Measurements from ENCODE around the gene AQP2. TPM values are rescaled to one million over a fixed set of nuclear protein-coding genes. Genes with fewer than 3 reads are reported as not detected.

The AQP2 gene
- total RNA-seq, 4 donors from 2014 or later, result not detected

GRCh38 chr12:49974677-49975317, 24.3 kb downstream of the AQP2 start:
- Histone ChIP-seq H3K4me1 (no peaks in the 10 kb centered on the region), H3K27ac (no peak overlapping the region), H3K9me3 (no peaks in the 10 kb centered on the region), H3K27me3 (no peaks in the 10 kb centered on the region), H3K36me3 (no peaks in the 10 kb centered on the region), H3K4me3 (no peak overlapping the region)
- intact Hi-C loops (cut with DNase I; ENCODE audit: low total_unique reads), result no loop called here
- TF ChIP-seq CTCF (IDR thresholded peaks at IDR 0.05) (no peak), POLR2A (IDR thresholded peaks at IDR 0.05) (no peak)
- no peak for DNase-seq

GRCh38 chr12:49975318-49975761, 24.8 kb downstream of the AQP2 start:
- Histone ChIP-seq H3K4me3 (no peak overlapping the region), H3K36me3 (no peaks in the 10 kb centered on the region), H3K27ac (no peak overlapping the region), H3K9me3 (no peaks in the 10 kb centered on the region), H3K4me1 (no peaks in the 10 kb centered on the region), H3K27me3 (no peaks in the 10 kb centered on the region)
- intact Hi-C loops (cut with DNase I; ENCODE audit: low total_unique reads), result no loop called here
- TF ChIP-seq CTCF (IDR thresholded peaks at IDR 0.05), result no peak
- no peak for TF ChIP-seq POLR2A (IDR thresholded peaks at IDR 0.05)
- no peak for DNase-seq

DNA sequence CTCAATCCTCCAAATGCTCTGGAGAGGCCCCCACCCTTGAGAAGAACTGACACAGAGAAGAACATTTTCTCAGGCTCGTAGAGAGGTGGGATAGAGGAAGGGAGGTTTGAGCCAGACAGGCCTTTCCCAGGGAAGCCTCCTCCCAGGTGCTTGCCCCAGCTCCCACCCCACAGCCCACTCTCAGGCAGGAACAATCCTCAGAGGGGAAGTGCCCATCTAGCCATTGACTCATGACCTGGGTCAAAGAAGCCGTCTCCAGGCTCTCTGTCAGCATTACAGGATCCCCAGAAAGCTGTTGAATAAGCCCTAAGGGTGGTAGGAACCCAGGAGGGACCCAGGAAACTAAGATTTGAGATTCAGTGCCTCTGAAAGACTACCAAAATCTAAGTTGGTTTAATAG, 26.0 kb downstream of the AQP2 start:
- no peak overlapping the region for H3K27ac ChIP-seq
- H3K4me1 ChIP-seq, result no peaks in the 10 kb centered on the region
- no peak for TF ChIP-seq POLR2A (IDR thresholded peaks at IDR 0.05)
- no peak for TF ChIP-seq CTCF (IDR thresholded peaks at IDR 0.05)
- no peak overlapping the region for H3K4me3 ChIP-seq
- H3K27me3 ChIP-seq, result no peaks in the 10 kb centered on the region
- intact Hi-C loops (cut with DNase I; ENCODE audit: low total_unique reads), result no loop called here
- DNase-seq, result no peak
- no peaks in the 10 kb centered on the region for H3K9me3 ChIP-seq
- no peaks in the 10 kb centered on the region for H3K36me3 ChIP-seq

- no peak for TF ChIP-seq CTCF (IDR thresholded peaks at IDR 0.05)
- no peak for TF ChIP-seq POLR2A (IDR thresholded peaks at IDR 0.05)
- no peaks in the 10 kb centered on the region for H3K36me3 ChIP-seq
- no peaks in the 10 kb centered on the region for H3K4me1 ChIP-seq
- DNase-seq, result no peak
- no peaks in the 10 kb centered on the region for H3K9me3 ChIP-seq
- no peaks in the 10 kb centered on the region for H3K27me3 ChIP-seq
- no peak overlapping the region for H3K27ac ChIP-seq
- H3K4me3 ChIP-seq, result no peak overlapping the region
- intact Hi-C loops (cut with DNase I; ENCODE audit: low total_unique reads), result no loop called here
These were observed 27.6 kb downstream of the AQP2 start for GRCh38 chr12:49978125-49978524.

- H3K4me3 ChIP-seq, result no peak overlapping the region
- no peaks in the 10 kb centered on the region for H3K27me3 ChIP-seq
- no peak for TF ChIP-seq POLR2A (IDR thresholded peaks at IDR 0.05)
- no peak for TF ChIP-seq CTCF (IDR thresholded peaks at IDR 0.05)
- no peaks in the 10 kb centered on the region for H3K36me3 ChIP-seq
- no peak overlapping the region for H3K27ac ChIP-seq
- no peaks in the 10 kb centered on the region for H3K4me1 ChIP-seq
- DNase-seq, result no peak
- intact Hi-C loops (cut with DNase I; ENCODE audit: low total_unique reads), result no loop called here
- no peaks in the 10 kb centered on the region for H3K9me3 ChIP-seq
These were observed 28.6 kb downstream of the AQP2 start for GRCh38 chr12:49979016-49979586.

Data from uterus (tissue), 4 donors.